ENCODE results near the gene TMSB15C. TPM values are rescaled to one million over a fixed set of nuclear protein-coding genes. Genes with fewer than 3 reads are reported as not detected.

The TMSB15C gene
- total RNA-seq, 2 donors from 2014 or later: 3.9 to 4.3 TPM

GRCh38 chrX:104039689-104040505, 36.1 kb downstream of the TMSB15C start, which contains the start of gene H2BW2:
Gene H2BW2, plus strand, starts transcription at chrX:104039956. Its CDS starts 39 bp downstream, at chrX:104039995.
- no peak for DNase-seq (ENCODE audit: low spot score)
- Histone ChIP-seq H3K27ac (no peak within 1 kb of the TSS), H3K27me3 (replicated peaks; ENCODE audit: insufficient read depth) (no peaks in the 10 kb centered on the region), H3K36me3 (no peaks in the 10 kb centered on the region), H3K4me1 (ENCODE audit: control insufficient read depth in 1 of 2, low read depth in 2 of 2) (no peaks in the 10 kb centered on the region), H3K9me3 (no peaks in the 10 kb centered on the region), H3K4me3 (no peak within 1 kb of the TSS)
- no peak for ATAC-seq (ENCODE audit: insufficient number of reproducible peaks, low FRiP score, low read depth)
- no peak for TF ChIP-seq CTCF (IDR thresholded peaks at IDR 0.05)

Other genes starting within 250 kb of the TMSB15C start
- gene RAB9B, start 244.0 kb downstream of the TMSB15C start, total RNA-seq: 1 to 10 TPM; 6.8 to 7.7 TPM
- gene TMSB15B, start 113.6 kb downstream of the TMSB15C start, total RNA-seq: 1 to 10 TPM; 6.6 to 9.9 TPM
- not detected for gene H2BW1, start 62.5 kb downstream of the TMSB15C start, total RNA-seq
- gene H2BW2, start 36.3 kb downstream of the TMSB15C start, total RNA-seq: not detected
- gene ZCCHC18, start 36.3 kb upstream of the TMSB15C start, total RNA-seq: 1 to 10 TPM in 1 of 2 donors, under 1 TPM in 1; 0.49 to 3.9 TPM
- 10 to 100 TPM; 11.4 to 12.9 TPM for gene SLC25A53, start 80.8 kb upstream of the TMSB15C start, total RNA-seq
- gene FAM199X, start 90.2 kb upstream of the TMSB15C start, total RNA-seq: 10 to 100 TPM; 20.7 to 22.7 TPM
- gene ESX1, start 178.7 kb upstream of the TMSB15C start, total RNA-seq: not detected

Measured in thoracic aorta (tissue), 2 donors.